HG03196 (cell line): ENCODE measurements around the gene ERICH4.
A peak's percentile ranks its signal among the peaks of the same experiment; 100 is the strongest.
"Not testable (repeated sequence)": the region's sequence is repeated elsewhere in the genome, so short reads cannot be mapped to it uniquely, and the experiment has no call there.

Source experiments
- ATAC-seq: cut with Tn5 transposase; IDR thresholded peaks from one replicate; pipeline ENCODE4 v1.9.1; 2021; ENCODE audit not compliant: unreplicated experiment

Gene ERICH4

GRCh38 chr19:41442473-41443355 is at the start of gene ERICH4:
ERICH4 (plus strand) TSS chr19:41443156; CDS start chr19:41443170, 14 bp downstream.
- ATAC-seq = no peak

GRCh38 chr19:41395355-41395754 is 47.6 kb upstream of the ERICH4 start:
- ATAC-seq = no peak

GRCh38 chr19:41397086-41398049 is 45.6 kb upstream of the ERICH4 start, which contains the start of the genes BCKDHA and EXOSC5:
BCKDHA (plus strand) TSS chr19:41397818; CDS start chr19:41397828, 10 bp downstream.
EXOSC5 (minus strand) TSS chr19:41397359; CDS start chr19:41397328, 31 bp downstream.
- ATAC-seq = peak; percentile 87

- ATAC-seq = no peak
Observed at GRCh38 chr19:41398050-41398418, 44.9 kb upstream of the ERICH4 start.

GRCh38 chr19:41398598-41398997 is 44.4 kb upstream of the ERICH4 start:
- ATAC-seq = no peak

GRCh38 chr19:41399091-41399490 is 43.9 kb upstream of the ERICH4 start:
- ATAC-seq = no peak

- ATAC-seq = no peak
Observed at GRCh38 chr19:41399525-41399924, 43.4 kb upstream of the ERICH4 start.

- no peak for ATAC-seq
Observed at GRCh38 chr19:41401483-41401882, 41.5 kb upstream of the ERICH4 start.

GRCh38 chr19:41402010-41402409 is 40.9 kb upstream of the ERICH4 start:
- ATAC-seq = no peak

- ATAC-seq = no peak
Observed at GRCh38 chr19:41403181-41403970, 39.6 kb upstream of the ERICH4 start.

GRCh38 chr19:41405776-41406175 is 37.2 kb upstream of the ERICH4 start:
- no peak for ATAC-seq

GRCh38 chr19:41407271-41407670 is 35.7 kb upstream of the ERICH4 start:
- no peak for ATAC-seq

- no peak for ATAC-seq
Observed at GRCh38 chr19:41408256-41408655, 34.7 kb upstream of the ERICH4 start.

GRCh38 chr19:41408846-41409245 is 34.1 kb upstream of the ERICH4 start:
- ATAC-seq = not testable (repeated sequence)

GRCh38 chr19:41409288-41409687 is 33.7 kb upstream of the ERICH4 start:
- no peak for ATAC-seq

GRCh38 chr19:41410336-41411054 is 32.5 kb upstream of the ERICH4 start:
- no peak for ATAC-seq

GRCh38 chr19:41411100-41411967 is 31.6 kb upstream of the ERICH4 start:
- no peak for ATAC-seq

- no peak for ATAC-seq
Observed at GRCh38 chr19:41411968-41412265, 31.0 kb upstream of the ERICH4 start.

GRCh38 chr19:41412953-41413352 is 30.0 kb upstream of the ERICH4 start:
- no peak for ATAC-seq
